K562 (cell line): ENCODE data around the gene PTPN11. TPM values are rescaled to one million over a fixed set of nuclear protein-coding genes. Genes with fewer than 3 reads are reported as not detected.

Source experiments
- BCOR ChIP-seq: fragments of 450-650 bp; IDR thresholded peaks from 2 replicates; pipeline ENCODE4 v1.6.1; 2016
- CCAR2 ChIP-seq: fragments of 200-400 bp; formaldehyde crosslinking; IDR thresholded peaks from 2 replicates; pipeline ENCODE4 v1.6.1; 2017; ENCODE audit warnings: mild to moderate bottlenecking, low read depth, low read length
- EZH2 ChIP-seq: IDR thresholded peaks from 2 replicates; pipeline ENCODE4 v1.6.1; 2012; ENCODE audit warnings: low read depth, mild to moderate bottlenecking, inconsistent platforms, low read length, borderline replicate concordance
- KLF16 ChIP-seq: IDR thresholded peaks from 2 replicates; pipeline ENCODE4 v1.6.1; 2016; ENCODE audit warnings: antibody characterized with exemption
- polyA plus RNA-seq, 8 experiments: library from polyadenylated mRNA; depleted of rRNA in 4 of 8; stranded (reverse) in 5 of 8; unstranded in 3 of 8; fragments of >200 nt; fragmentation: Nextera tagmentation in 2 of 8; fragmentation: Illumina TruSeq in 1 of 8; extraction: Ambion mirVana in 2 of 8; extraction: Trizol in 1 of 8; gene quantifications; 2 replicates each; pipeline versions ENCODE4 v1.2.1 to v1.2.3, GENCODE V29; 2011 to 2014; ENCODE audit warnings: inconsistent platforms in 1 of 8, missing spikeins in 1 of 8
- total RNA-seq, 7 experiments: library from RNA; depleted of rRNA in 6 of 7; stranded (reverse); fragments of >200 nt in 6 of 7; fragmentation: Illumina TruSeq in 2 of 7; extraction: Trizol in 2 of 7; gene quantifications; 2 replicates each; pipeline versions ENCODE4 v1.2.1 to v1.2.3, GENCODE V29; 2011 to 2021; ENCODE audit warnings: low replicate concordance in 1 of 7
- TF ChIP-seq, protein P1 (sequence below): fragments of 250-450 bp; sonication (Bioruptor Pico); IDR thresholded peaks from 2 replicates; pipeline ENCODE4 v1.9.0; 2021; ENCODE audit warnings: mild to moderate bottlenecking, inconsistent platforms
- TF ChIP-seq, protein P2 (sequence below): fragments of 450-650 bp; IDR thresholded peaks from 2 replicates; pipeline ENCODE4 v1.6.1; 2016; ENCODE audit warnings: mild to moderate bottlenecking, moderate library complexity
- TF ChIP-seq, protein P3 (sequence below): IDR thresholded peaks from 3 replicates; pipeline ENCODE4 v1.6.1; 2011; ENCODE audit warnings: borderline replicate concordance, mild to moderate bottlenecking, moderate library complexity; ENCODE audit not compliant: insufficient read length; ENCODE audit errors: extremely low read depth
- TF ChIP-seq, protein P4 (sequence below): fragments of 250-450 bp; sonication (Bioruptor Pico); IDR thresholded peaks from 2 replicates; pipeline ENCODE4 v1.8.0; 2022; ENCODE audit warnings: inconsistent platforms, mild to moderate bottlenecking, moderate library complexity, borderline replicate concordance

The PTPN11 gene
- total and polyA plus RNA-seq, 9 of the 15 experiments (the other 6 are each of a cell fraction or from before 2014, with no cell fraction given) = 22.5 to 126 (median 79.7) TPM

DNA sequence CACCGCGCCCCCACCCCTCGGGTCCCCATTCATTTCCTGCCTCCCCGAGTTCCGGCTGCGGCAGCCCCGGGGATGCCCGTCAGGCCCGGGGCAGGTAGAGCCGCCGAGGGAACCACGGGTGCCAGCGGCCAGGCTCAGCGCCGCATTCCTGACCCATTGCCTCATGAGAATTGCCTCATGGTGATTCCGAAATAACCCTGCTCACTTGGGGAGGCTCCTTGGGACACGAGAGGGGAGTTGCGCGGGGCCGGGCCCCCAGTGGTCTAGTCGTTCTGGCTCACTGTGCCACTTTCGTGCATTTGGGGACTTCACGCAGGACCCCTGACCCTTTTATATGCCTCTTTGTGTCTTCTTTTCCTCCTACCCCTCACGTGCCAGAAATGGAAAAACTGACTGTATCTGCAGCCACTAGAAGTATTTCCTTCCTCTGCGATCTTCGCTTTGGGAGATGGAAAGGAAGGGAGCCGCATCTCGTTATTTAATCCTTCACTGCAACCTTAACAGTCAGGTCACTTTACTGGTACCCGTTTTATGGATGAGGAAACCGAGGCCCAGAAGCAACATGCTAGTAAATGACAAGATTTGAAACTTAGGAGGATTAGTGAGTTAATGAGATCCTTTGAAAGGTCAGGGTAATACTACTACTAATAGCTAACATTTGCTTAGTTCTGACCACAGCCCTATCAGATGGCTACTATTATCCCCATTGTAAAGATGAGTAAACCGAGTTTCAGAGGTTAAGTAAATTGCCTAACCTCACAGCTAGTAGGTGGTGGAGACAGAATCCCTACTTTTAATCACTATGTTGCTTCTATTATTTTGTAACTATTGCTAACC, 768 bp downstream of the PTPN11 start (continued):
- TF ChIP-seq, protein P1, sequence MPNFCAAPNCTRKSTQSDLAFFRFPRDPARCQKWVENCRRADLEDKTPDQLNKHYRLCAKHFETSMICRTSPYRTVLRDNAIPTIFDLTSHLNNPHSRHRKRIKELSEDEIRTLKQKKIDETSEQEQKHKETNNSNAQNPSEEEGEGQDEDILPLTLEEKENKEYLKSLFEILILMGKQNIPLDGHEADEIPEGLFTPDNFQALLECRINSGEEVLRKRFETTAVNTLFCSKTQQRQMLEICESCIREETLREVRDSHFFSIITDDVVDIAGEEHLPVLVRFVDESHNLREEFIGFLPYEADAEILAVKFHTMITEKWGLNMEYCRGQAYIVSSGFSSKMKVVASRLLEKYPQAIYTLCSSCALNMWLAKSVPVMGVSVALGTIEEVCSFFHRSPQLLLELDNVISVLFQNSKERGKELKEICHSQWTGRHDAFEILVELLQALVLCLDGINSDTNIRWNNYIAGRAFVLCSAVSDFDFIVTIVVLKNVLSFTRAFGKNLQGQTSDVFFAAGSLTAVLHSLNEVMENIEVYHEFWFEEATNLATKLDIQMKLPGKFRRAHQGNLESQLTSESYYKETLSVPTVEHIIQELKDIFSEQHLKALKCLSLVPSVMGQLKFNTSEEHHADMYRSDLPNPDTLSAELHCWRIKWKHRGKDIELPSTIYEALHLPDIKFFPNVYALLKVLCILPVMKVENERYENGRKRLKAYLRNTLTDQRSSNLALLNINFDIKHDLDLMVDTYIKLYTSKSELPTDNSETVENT (CRISPR knock-in tag) = no peak
- TF ChIP-seq EZH2 (no peak), BCOR (peak; percentile 98), KLF16 (no peak), CCAR2 (no peak)
- TF ChIP-seq, protein P2, sequence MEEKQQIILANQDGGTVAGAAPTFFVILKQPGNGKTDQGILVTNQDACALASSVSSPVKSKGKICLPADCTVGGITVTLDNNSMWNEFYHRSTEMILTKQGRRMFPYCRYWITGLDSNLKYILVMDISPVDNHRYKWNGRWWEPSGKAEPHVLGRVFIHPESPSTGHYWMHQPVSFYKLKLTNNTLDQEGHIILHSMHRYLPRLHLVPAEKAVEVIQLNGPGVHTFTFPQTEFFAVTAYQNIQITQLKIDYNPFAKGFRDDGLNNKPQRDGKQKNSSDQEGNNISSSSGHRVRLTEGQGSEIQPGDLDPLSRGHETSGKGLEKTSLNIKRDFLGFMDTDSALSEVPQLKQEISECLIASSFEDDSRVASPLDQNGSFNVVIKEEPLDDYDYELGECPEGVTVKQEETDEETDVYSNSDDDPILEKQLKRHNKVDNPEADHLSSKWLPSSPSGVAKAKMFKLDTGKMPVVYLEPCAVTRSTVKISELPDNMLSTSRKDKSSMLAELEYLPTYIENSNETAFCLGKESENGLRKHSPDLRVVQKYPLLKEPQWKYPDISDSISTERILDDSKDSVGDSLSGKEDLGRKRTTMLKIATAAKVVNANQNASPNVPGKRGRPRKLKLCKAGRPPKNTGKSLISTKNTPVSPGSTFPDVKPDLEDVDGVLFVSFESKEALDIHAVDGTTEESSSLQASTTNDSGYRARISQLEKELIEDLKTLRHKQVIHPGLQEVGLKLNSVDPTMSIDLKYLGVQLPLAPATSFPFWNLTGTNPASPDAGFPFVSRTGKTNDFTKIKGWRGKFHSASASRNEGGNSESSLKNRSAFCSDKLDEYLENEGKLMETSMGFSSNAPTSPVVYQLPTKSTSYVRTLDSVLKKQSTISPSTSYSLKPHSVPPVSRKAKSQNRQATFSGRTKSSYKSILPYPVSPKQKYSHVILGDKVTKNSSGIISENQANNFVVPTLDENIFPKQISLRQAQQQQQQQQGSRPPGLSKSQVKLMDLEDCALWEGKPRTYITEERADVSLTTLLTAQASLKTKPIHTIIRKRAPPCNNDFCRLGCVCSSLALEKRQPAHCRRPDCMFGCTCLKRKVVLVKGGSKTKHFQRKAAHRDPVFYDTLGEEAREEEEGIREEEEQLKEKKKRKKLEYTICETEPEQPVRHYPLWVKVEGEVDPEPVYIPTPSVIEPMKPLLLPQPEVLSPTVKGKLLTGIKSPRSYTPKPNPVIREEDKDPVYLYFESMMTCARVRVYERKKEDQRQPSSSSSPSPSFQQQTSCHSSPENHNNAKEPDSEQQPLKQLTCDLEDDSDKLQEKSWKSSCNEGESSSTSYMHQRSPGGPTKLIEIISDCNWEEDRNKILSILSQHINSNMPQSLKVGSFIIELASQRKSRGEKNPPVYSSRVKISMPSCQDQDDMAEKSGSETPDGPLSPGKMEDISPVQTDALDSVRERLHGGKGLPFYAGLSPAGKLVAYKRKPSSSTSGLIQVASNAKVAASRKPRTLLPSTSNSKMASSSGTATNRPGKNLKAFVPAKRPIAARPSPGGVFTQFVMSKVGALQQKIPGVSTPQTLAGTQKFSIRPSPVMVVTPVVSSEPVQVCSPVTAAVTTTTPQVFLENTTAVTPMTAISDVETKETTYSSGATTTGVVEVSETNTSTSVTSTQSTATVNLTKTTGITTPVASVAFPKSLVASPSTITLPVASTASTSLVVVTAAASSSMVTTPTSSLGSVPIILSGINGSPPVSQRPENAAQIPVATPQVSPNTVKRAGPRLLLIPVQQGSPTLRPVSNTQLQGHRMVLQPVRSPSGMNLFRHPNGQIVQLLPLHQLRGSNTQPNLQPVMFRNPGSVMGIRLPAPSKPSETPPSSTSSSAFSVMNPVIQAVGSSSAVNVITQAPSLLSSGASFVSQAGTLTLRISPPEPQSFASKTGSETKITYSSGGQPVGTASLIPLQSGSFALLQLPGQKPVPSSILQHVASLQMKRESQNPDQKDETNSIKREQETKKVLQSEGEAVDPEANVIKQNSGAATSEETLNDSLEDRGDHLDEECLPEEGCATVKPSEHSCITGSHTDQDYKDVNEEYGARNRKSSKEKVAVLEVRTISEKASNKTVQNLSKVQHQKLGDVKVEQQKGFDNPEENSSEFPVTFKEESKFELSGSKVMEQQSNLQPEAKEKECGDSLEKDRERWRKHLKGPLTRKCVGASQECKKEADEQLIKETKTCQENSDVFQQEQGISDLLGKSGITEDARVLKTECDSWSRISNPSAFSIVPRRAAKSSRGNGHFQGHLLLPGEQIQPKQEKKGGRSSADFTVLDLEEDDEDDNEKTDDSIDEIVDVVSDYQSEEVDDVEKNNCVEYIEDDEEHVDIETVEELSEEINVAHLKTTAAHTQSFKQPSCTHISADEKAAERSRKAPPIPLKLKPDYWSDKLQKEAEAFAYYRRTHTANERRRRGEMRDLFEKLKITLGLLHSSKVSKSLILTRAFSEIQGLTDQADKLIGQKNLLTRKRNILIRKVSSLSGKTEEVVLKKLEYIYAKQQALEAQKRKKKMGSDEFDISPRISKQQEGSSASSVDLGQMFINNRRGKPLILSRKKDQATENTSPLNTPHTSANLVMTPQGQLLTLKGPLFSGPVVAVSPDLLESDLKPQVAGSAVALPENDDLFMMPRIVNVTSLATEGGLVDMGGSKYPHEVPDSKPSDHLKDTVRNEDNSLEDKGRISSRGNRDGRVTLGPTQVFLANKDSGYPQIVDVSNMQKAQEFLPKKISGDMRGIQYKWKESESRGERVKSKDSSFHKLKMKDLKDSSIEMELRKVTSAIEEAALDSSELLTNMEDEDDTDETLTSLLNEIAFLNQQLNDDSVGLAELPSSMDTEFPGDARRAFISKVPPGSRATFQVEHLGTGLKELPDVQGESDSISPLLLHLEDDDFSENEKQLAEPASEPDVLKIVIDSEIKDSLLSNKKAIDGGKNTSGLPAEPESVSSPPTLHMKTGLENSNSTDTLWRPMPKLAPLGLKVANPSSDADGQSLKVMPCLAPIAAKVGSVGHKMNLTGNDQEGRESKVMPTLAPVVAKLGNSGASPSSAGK = peak; percentile 30; the same call in 1 of the 2 replicates
- TF ChIP-seq, protein P3, sequence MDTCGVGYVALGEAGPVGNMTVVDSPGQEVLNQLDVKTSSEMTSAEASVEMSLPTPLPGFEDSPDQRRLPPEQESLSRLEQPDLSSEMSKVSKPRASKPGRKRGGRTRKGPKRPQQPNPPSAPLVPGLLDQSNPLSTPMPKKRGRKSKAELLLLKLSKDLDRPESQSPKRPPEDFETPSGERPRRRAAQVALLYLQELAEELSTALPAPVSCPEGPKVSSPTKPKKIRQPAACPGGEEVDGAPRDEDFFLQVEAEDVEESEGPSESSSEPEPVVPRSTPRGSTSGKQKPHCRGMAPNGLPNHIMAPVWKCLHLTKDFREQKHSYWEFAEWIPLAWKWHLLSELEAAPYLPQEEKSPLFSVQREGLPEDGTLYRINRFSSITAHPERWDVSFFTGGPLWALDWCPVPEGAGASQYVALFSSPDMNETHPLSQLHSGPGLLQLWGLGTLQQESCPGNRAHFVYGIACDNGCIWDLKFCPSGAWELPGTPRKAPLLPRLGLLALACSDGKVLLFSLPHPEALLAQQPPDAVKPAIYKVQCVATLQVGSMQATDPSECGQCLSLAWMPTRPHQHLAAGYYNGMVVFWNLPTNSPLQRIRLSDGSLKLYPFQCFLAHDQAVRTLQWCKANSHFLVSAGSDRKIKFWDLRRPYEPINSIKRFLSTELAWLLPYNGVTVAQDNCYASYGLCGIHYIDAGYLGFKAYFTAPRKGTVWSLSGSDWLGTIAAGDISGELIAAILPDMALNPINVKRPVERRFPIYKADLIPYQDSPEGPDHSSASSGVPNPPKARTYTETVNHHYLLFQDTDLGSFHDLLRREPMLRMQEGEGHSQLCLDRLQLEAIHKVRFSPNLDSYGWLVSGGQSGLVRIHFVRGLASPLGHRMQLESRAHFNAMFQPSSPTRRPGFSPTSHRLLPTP = no peak
- TF ChIP-seq, protein P4, sequence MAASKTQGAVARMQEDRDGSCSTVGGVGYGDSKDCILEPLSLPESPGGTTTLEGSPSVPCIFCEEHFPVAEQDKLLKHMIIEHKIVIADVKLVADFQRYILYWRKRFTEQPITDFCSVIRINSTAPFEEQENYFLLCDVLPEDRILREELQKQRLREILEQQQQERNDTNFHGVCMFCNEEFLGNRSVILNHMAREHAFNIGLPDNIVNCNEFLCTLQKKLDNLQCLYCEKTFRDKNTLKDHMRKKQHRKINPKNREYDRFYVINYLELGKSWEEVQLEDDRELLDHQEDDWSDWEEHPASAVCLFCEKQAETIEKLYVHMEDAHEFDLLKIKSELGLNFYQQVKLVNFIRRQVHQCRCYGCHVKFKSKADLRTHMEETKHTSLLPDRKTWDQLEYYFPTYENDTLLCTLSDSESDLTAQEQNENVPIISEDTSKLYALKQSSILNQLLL (CRISPR knock-in tag) = no peak
